ENCODE data around the gene FALEC. TPM values are rescaled to one million over a fixed set of nuclear protein-coding genes. Genes with fewer than 3 reads are reported as not detected.

FALEC gene
- polyA plus RNA-seq, 1 donor from 2014 or later = not detected

- Histone ChIP-seq H3K36me3 (ENCODE audit: insufficient read depth, low read length) (no peaks in the 10 kb centered on the region), H2AFZ (ENCODE audit: low read depth, low read length) (no peak overlapping the region), H3K27ac (ENCODE audit: low read length) (no peak overlapping the region), H3K27me3 (ENCODE audit: insufficient read depth, low read depth, low read length) (no peaks in the 10 kb centered on the region), H3K9ac (ENCODE audit: low read length) (no peak overlapping the region), H3K4me3 (ENCODE audit: low read length) (no peak overlapping the region), H3K9me3 (ENCODE audit: low read length) (no peaks in the 10 kb centered on the region), H4K20me1 (ENCODE audit: insufficient read depth) (no peaks in the 10 kb centered on the region), H3K79me2 (replicated peaks; ENCODE audit: insufficient read depth, low read length) (no peaks in the 10 kb centered on the region), H3K9me2 (ENCODE audit: insufficient read depth, low read length) (no peaks in the 10 kb centered on the region), H3F3A (ENCODE audit: insufficient read depth, low read length, poor library complexity, severe bottlenecking) (no peaks in the 10 kb centered on the region), H3K4me2 (ENCODE audit: low read length) (no peak overlapping the region)
- TF ChIP-seq RAD21 (conservative IDR thresholded peaks at IDR 0.05) = no peak
- TF ChIP-seq EZH2 (IDR thresholded peaks at IDR 0.05; ENCODE audit: borderline replicate concordance, insufficient read depth, low read length, poor library complexity, severe bottlenecking) = no peak
- no peak for TF ChIP-seq MXI1 (conservative IDR thresholded peaks at IDR 0.05; ENCODE audit: poor library complexity, severe bottlenecking)
Measured at GRCh38 chr1:150513351-150513791, 2.2 kb upstream of the FALEC start.

GRCh38 chr1:150514260-150514659, 1.3 kb upstream of the FALEC start:
- H3K4me2 ChIP-seq (ENCODE audit: low read length) = no peak overlapping the region

More at GRCh38 chr1:150514260-150514659, 1.3 kb upstream of the FALEC start:
- no peak overlapping the region for H3K27ac ChIP-seq (ENCODE audit: low read length)
- H3K9ac ChIP-seq (ENCODE audit: low read length) = no peak overlapping the region
- no peaks in the 10 kb centered on the region for H3K9me2 ChIP-seq (ENCODE audit: insufficient read depth, low read length)
- no peak overlapping the region for H2AFZ ChIP-seq (ENCODE audit: low read depth, low read length)
- H3K36me3 ChIP-seq (ENCODE audit: insufficient read depth, low read length) = no peaks in the 10 kb centered on the region
- H3K79me2 ChIP-seq (replicated peaks; ENCODE audit: insufficient read depth, low read length) = no peaks in the 10 kb centered on the region
- TF ChIP-seq TAF1 (IDR thresholded peaks at IDR 0.05; ENCODE audit: low read depth) (no peak), RAD21 (conservative IDR thresholded peaks at IDR 0.05) (no peak), POLR2AphosphoS5 (IDR thresholded peaks at IDR 0.05) (no peak), SMC3 (conservative IDR thresholded peaks at IDR 0.05; ENCODE audit: poor library complexity) (no peak), EZH2 (IDR thresholded peaks at IDR 0.05; ENCODE audit: borderline replicate concordance, insufficient read depth, low read length, poor library complexity, severe bottlenecking) (no peak), CTCF (IDR thresholded peaks at IDR 0.05; ENCODE audit: poor library complexity, severe bottlenecking) (no peak), MXI1 (conservative IDR thresholded peaks at IDR 0.05; ENCODE audit: poor library complexity, severe bottlenecking) (no peak), REST (IDR thresholded peaks at IDR 0.05; ENCODE audit: borderline replicate concordance) (no peak), EP300 (conservative IDR thresholded peaks at IDR 0.05; ENCODE audit: poor library complexity, severe bottlenecking) (no peak)
- H3K27me3 ChIP-seq (ENCODE audit: insufficient read depth, low read depth, low read length) = no peaks in the 10 kb centered on the region
- H3F3A ChIP-seq (ENCODE audit: insufficient read depth, low read length, poor library complexity, severe bottlenecking) = no peaks in the 10 kb centered on the region
- no peaks in the 10 kb centered on the region for H3K9me3 ChIP-seq (ENCODE audit: low read length)
- no peak overlapping the region for H3K4me3 ChIP-seq (ENCODE audit: low read length)
- no peaks in the 10 kb centered on the region for H4K20me1 ChIP-seq (ENCODE audit: insufficient read depth)
